Ecto neural progenitor cell (in vitro differentiated cells): Measurements from ENCODE around the gene ADCY3.

ENCODE experiments used
- DNase-seq: peaks from one replicate; pipeline ENCODE4 v3.0.0-alpha.2; 2018; ENCODE audit warnings: low spot score

ADCY3 gene

DNA sequence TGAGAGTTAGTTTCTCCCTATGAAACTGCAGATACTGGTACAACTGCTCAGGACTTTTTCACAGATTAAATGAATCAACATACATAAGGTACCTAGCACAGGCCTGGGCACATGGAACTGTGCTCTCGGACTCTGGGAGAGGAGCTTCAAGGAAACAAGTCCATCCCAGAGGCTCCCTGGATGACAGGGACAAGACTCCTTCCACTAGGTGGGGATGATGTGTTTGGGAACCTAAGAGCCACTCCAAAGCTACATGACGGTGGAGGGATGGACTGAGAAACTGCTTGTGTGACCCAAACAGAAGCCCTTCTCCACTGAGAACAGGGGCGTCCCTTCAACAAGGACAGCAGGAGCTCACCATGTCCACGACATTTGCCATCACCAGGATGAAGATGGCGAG is 89.7 kb downstream of the ADCY3 start:
- no peak for DNase-seq

DNA sequence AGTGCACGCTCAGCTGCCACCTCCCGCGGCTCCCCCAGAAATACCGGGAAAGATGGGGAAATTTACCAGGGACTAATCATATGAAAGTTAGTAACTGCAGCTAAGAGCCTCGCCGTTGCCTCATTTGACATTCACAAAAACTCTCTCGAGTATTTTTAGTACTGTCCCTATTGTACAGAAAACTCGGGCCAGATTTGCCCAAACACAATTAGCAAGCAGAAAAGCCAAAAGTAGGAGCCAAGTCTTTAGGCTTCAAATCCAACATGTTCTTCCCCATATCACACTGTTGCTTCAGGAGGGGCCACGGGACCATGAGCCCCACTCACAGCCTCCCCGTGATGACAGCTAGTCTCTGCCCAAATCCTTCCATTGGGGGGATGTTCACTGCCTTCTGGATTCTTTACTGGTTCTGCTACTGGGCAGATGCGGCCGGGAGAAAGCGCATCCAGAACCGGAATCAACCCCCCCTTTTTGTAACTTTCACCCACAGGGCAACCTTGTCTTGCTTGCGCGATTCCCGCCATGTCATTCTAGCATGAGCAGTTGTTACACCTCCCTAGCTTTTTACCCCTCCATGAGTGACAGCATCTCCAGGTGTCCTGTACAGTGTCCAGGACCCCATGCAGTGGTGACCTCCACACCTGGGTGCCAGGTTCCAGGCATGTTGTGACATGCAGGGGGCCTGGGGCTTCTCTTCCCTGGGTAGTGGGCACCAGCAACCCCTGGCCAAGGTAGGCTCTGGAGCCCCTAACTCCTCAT is 91.6 kb downstream of the ADCY3 start:
- DNase-seq, result no peak

DNA sequence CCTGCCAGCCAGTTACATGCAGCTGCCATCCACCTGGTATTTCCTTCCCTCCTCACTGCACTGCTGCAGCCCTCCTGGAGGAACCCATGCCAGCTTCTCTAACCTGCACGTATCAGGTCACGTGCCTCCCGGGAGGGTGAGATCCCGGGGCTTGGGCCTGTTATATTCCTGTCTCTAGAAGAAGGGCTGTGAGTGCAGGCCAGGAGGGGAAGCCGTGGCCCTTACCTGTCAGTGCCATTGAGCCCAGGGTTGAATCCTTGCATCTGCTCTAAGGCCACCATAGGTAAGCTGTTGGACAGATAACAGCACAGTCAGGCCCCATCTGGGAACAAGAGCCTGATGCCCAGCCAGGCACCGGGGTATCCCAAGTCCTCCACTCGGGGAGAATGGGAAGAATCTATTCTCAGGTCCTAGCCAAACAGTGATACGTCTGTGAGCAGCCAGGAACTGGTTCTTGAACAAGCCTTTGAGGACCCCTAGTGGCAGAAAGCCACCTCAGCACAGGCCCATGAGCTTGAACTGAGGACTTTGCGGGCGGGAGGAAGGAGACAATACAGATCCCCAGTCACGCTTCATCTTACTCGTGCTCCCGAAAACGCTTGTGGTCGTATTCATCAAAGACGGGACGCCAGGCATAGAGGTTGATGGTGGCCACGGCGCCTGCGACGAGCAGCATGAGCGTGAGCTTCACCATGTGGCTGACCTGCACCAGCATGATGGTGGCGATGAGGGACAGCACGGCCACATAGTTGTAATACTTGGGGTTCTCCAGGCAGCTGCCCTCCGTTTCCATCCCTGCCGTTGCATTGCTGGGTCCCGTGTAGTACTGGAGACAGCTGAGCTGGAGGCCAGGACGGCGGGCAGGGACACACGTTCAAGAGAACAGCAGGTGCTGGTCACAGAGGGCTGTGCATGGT is 92.5 kb downstream of the ADCY3 start:
- DNase-seq, result peak; percentile 80

DNA sequence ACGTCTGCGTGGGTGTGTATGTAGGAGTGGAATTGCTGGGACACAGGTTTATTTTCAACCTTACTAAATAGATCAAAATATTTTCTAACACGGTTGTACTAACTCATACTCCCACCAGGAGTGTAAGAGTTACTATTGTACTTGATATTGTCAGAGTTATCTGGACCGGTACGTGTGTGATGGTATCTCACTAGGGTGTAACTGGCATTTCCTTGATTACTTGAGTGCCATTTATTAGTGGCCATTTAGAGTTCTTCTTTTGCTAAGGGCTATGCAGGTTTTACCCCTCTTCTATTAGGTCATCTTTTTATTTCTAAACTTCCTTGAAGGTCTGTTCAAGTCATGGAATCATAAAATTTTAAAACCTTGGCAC is 93.3 kb downstream of the ADCY3 start:
- DNase-seq, result peak; percentile 1

DNA sequence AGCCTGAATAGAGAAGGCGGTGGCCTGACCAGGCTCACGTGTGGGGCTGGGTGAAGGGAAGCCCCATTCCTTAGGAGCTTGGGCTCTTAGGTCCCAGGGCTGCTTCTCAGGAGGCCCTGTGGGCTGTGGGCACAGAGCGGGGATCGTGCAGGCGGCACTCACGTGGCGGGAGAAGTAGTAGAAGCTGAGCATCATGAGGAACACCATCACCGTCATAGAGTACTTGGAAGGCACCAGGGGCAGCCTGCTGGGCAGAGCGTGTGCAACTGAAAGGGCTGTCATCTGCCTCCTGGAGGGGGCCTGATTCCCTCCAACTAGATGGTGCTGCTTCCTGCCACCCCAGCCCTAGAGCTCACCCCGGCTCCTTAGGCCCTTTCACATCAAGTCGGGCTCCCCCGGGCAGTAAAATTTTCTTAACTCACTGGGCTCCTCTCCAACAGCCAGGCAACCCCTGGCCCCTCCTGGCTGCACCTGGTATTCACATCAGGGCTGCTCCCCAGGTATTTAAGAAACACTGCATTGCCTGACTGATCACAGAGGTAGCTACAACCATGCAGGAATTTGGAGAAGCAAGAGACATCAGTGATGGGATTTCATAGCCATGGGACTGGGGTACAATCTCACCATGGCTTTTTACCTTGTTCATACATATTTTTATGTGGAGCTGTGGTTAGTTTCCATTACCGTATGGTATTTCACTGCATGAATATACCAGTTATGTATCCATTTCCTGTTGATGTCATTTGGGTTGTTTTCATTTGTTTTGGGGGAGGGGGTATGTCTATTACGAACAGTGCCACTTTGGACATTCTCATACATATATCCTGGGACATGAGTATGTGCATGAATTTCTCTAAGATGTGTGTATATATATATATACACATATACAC is 93.9 kb downstream of the ADCY3 start:
- DNase-seq, result peak; percentile 36

DNA sequence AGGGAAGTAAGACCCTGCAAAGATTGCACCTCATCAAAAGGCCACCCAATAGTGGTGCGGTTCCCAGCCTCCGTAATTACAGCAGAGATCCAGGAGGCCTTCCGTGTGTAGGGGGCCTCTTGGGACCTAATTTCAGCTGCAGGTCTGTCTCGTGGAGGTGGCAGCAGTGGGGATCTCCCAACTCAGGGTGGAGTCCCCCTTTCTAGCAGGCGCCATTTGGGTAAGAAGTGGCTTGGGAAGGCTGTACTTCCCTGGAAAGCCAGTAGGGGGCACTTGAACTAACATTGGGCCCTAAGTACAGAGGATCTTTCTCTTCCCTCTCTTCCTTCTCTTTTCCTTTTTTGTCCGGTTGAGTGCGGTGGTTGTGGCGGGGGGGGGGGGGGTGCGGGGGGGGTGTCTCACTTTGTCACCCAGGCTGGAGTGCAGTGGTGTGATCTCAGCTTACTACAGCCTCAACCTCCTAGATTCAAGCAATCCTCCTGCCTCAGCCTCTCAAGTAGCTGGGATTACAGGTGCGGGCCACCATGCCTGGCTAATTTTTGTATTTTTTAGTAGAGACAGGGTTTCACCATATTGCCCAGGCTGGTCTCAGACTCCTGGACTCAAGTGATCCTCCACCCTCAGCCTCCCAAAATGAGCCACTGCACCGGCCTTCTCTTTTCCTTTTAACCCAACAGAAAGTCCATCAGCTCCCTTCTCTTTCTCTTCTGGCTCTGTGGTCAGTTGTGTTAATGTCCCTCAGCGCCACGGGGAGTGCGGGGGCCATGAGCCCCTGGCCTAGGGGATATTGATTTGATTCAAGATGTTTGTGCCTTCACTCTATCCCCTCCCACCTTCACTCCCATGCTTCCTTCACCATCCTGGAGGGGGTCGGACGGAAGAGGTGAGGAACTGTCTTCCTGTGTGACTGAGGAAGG is 94.8 kb downstream of the ADCY3 start:
- DNase-seq, result peak; percentile 44

DNA sequence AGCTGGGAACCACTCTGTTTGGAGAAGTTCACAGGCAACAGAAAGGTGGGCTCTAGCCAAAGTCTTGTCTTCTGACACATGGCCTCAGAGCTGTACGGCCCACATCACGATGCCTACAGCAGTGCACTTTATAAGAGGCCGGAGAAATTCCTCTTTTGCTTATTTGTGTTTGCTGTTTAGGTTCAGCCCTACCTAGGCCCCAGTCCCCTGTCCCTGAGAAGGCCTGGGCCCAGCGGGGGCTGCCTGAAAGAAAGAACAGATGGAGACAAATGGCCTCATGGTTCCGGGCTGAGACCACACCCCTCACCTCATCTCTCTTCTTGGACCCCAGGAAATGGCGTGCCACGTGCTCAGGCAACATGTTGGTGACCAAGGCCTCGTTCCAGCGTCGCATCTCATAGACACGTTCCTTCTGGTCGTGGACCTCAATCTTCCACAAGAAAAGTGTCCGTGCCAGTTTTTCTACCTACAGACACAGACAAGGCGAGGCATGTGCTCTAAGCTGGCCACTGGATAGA is 95.9 kb downstream of the ADCY3 start:
- peak; percentile 23 for DNase-seq

DNA sequence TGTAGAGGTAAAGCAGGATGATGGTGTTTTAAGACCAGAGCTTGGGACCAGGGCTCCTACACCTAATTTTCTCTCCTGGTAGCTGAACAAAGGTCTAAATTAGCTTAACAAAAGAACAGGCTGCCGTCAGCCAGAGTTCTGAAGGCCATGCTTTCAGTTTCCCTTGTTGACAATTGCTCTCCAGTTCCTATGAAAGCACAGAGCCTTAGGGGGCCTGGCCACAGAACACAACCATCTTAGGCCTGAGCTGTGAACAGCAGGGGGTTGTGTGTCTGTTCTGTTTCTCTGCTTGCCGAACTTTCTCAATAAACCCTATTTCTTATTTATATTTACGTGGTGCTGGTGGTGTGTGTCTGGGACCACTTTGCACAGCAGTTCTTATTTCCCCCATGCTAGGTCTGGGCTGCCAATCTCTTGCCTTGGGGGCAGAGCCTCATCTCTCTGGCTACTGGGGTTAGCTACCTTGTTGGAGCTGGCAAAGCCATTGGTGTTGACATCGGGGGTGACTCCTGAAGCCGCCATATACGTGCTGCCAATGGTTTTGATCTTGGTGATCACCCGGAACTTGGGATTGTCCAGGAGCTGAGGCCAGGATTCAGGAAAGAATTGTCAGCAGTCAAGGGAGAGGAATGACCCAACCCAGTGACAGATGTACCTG is 97.9 kb downstream of the ADCY3 start:
- peak; percentile 51 for DNase-seq

DNA sequence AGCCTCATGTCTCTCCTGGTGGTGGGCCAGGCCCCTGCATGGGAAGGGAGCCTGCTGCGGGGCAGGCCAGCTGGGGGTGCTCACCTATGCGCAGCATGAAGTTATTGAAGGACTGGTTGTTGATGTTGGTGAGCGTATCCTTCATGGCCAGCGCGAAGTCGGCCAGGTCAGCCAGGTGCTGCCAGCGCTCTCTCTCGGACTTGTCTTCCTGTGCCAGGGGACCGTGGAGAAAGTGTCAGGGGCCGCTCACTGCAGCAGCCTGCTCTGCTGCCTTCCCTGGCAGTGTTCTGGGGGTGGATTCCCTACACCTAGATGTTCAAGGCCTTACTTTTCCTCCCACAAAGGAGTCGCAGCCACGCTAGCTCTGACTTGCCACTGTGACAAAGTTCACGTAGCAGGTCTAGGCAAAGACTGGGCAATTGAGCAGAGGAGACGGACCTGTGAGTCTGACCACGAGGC is 98.6 kb downstream of the ADCY3 start:
- DNase-seq, result peak; percentile 47

DNA sequence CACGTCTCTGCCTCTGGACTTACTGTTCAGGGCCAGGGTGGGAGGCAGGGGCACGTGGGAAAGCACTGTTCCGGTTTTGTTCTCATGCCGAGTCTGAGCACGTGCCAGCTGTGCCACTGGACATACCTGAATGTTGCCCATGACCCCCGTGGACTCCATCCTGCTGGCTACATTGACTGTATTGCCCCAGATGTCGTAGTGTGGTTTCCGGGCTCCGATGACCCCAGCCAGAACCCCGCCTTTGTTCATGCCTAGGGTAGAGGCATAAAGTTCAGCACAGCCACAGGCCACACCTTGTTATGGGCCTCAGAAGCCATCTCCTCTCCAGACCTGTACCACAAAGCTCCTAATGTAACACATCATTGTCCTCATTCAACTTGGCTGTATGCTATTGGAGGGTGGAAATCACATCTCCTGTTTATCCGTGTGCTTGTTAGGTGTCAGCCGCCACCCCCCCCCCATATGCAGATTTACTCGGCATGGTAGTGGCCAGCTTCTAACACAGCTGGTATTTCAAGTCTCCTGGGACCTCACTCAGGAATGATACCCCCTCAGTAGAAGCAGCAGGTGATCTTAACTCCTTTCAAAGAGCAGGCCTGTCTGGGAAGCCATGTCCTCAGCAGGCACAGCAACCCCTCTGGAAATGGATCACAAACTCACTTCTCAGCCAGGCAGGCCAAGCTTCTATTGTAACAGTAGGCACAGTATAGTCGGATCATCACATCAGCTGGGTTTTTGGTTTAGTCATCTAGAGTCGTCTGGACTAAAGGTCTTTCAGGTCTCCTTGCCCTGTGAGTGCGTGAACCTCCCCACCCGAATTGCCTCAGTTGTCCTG is 99.2 kb downstream of the ADCY3 start:
- peak; percentile 40 for DNase-seq

DNA sequence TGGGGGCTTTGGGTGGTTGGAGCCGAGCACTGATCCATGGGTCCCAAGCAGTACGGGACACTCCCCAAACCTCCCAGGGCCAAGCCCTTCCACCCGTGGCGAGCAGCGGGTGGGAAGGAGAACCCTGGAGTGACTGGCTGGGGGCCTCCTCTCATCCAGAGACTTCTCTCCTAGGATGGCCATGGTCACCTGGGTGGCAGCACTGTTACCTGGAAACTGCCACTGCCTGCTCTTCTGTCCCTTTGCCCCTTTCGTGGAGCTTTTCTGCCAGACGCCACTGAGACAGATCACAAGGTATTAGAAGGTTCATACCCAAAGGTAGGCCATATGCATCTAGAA is 99.9 kb downstream of the ADCY3 start:
- no peak for DNase-seq

DNA sequence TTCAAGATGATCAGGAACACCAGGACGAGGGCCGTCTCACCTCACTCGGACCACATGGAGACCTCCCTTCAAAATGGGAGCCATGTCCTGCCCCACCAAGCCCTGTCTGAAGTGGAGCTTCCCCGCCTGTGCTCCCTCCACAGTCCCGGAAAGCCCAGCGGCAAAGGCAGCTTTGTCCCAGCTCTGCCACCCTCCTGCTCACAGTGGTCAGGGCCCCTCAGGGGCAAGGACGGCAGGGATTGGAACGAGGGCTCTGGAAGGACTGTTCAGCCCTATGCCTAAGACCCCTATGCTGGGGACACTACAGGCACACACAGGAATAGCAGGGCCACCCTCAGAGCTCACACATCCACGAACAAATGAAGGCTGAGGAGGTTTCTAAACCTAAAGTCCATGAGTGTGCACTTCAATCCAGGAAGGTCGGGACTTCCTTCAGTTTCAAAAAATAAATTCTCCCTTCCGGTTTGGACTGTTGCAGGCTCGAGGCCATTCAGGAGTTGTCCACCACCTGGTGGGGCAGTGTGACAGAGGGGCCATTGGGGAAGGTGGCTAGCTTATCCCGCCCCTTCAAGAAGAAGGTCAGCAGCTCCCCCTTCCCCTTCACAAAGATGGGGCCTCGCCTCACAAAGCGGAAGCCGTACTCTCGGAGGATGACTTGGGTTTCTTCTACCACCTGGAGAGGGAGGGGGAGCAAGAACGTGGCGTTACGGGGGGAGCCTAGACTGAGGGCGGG is 100.4 kb downstream of the ADCY3 start:
- DNase-seq, result peak; percentile 29

DNA sequence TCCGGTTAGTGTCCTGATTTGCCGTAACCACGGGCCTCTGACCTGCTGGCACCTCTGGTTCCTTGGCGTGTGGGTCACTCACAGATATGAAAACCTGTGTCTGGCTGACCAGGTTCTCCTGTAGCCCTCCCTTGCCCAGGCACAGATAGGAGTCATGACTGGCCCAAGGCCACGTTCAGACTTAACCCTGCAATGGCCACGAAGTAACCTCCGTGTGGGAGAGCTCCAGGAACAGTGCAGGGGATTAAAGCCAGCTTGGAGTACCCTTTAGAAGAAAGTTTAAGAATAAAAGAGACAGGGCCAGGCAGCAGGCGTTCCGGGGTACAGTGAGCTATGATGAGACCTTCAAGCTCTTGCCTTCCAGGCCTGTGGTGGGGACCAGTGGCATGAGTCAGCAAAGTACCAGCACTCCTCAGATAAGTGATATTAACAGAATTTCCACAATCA is 101.3 kb downstream of the ADCY3 start:
- DNase-seq, result no peak

DNA sequence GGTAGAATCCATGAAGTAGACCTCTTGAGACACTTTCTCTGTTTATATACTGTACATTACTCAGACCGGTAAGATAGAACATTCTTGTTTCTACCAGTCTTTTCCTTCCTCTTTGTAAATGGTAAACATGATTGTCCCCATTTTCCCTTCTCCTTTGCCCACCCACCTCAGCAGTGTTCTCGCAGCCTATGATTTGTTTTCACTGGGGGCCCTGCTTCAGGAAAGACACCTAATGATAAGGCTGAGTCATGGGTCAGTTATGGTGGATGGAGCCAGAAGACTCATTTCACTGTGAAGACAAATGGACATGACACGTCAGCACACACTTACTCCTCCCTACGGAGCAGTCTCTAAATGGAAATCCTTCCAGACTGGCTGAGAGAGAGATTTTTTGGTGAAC is 103.2 kb downstream of the ADCY3 start:
- DNase-seq, result no peak

DNA sequence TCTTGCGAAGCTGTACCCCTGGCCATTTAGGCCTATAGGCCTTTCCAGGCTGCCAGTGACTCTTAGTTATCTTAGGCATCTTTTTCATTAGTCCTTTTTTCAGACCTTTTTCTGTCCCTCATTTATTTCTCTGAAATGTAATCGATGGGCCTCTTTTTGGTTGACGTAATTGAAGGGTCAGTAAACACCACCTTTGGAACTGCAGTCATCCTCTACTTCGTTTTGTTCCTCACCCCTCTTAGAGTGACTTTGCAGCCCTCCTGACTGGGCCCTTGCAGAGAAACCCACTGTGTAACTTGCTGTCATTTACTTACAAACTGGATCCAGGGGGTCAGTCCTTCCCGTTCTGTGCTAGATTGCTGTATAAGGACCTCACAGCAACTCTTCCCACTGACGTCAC is 103.6 kb downstream of the ADCY3 start:
- DNase-seq, result no peak

DNA sequence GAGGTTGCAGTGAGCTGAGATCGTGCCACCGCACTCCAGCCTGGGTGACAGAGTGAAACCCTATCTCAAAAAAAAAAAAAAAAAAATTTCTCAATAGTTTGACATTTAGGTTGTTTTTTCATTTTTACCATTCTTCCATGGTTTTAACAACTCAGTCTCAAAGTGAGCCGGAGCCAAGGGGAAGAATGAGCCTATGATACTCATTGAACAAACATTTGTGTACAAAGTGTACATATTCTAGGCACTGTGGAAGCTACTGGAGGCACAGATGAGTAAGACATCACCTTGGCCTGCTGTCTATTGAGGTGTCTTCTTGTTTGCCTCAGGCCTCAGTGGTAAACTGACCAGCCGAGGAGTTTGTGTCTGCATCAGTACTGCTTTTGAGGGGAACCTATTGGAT is 104.9 kb downstream of the ADCY3 start:
- no peak for DNase-seq

DNA sequence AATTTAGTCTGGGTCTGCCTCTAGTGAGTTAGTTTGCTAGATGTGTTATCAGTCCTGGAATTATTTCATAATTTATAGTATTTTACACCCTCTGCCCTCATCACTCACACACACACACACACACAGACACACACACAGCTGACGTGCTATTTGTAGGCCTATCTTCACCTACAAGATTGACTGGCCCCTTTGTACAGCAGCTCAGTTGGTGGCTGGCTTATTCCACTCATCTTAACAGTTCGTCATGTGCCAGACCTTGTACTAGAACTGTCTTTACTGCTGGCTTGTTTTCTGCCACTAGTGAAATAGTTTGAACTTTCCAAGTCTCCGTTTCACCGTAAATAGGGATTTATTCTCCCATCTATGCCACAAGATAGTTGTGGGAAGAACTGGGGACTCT is 105.5 kb downstream of the ADCY3 start:
- DNase-seq, result no peak

DNA sequence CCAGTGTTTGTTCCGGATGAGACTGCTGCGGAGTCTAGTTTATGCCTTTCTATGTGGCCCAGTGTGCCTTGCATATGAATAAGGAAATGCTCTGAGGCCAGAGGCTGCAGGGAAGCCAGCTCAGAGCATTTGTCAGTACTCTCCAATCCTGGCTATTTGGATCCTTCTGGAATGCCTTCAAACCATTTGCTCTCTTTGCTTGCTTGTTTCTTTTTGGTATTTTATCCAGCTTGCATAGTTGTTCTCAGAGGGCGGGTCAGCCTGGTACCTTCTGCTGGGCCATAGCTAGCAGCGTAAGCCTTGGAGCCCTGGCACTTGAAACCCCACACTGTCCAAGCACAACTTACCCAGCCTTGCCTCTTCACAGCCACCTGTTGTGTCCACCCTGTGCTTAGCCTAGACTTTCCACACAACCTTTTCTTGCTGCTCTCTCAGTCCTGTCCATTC is 106.3 kb downstream of the ADCY3 start:
- peak; percentile 19 for DNase-seq
